Nephron (organoid): ENCODE results near the gene FBXO30.

Source experiments
- H3K27ac Mint-ChIP-seq, 3 experiments: 2 replicates each; pipeline ENCODE4 v1.8.0; 2020; ENCODE audit warnings: mixed read lengths in 3 of 3, mild to moderate bottlenecking in 2 of 3, moderate library complexity in 1 of 3
- H3K27me3 Mint-ChIP-seq: 2 replicates; pipeline ENCODE4 v1.8.0; 2021; ENCODE audit warnings: low read depth, mild to moderate bottlenecking, moderate library complexity, mixed read lengths
- H3K36me3 Mint-ChIP-seq: 2 replicates; pipeline ENCODE4 v1.8.0; 2020; ENCODE audit warnings: low read depth, mixed read lengths
- H3K4me1 Mint-ChIP-seq: 2 replicates; pipeline ENCODE4 v1.8.0; 2020; ENCODE audit warnings: mixed read lengths
- H3K4me3 Mint-ChIP-seq, 3 experiments: 2 replicates each; pipeline ENCODE4 v1.8.0; 2020; ENCODE audit warnings: mild to moderate bottlenecking in 3 of 3, mixed read lengths in 3 of 3, moderate library complexity in 2 of 3
- H3K9me3 Mint-ChIP-seq: 2 replicates; pipeline ENCODE4 v1.8.0; 2020; ENCODE audit warnings: mixed read lengths
- CTCF ChIP-seq, 3 experiments: fragments of 200-600 bp; sonication (generic); IDR thresholded peaks; one replicate each; pipeline ENCODE4 v1.5.0; 2021; ENCODE audit warnings: antibody characterized with exemption in 3 of 3; ENCODE audit not compliant: unreplicated experiment in 3 of 3

FBXO30 gene

GRCh38 chr6:145761584-145761983, 53.0 kb downstream of the FBXO30 start:
- Mint-ChIP-seq H3K4me1 (no peaks in the 10 kb centered on the region), H3K36me3 (no peaks in the 10 kb centered on the region), H3K4me3 (no peak overlapping the region), H3K27me3 (no peaks in the 10 kb centered on the region), H3K9me3 (no peaks in the 10 kb centered on the region), H3K27ac (no peak overlapping the region)
- no peak for TF ChIP-seq CTCF (IDR thresholded peaks at IDR 0.05; ENCODE audit: unreplicated experiment in 3 of 3)

- TF ChIP-seq CTCF (IDR thresholded peaks at IDR 0.05; ENCODE audit: unreplicated experiment in 3 of 3), result no peak
- H3K4me1 Mint-ChIP-seq, result no peaks in the 10 kb centered on the region
- H3K27ac Mint-ChIP-seq, result no peak overlapping the region
- H3K4me3 Mint-ChIP-seq, result no peak overlapping the region
- no peaks in the 10 kb centered on the region for H3K9me3 Mint-ChIP-seq
- H3K27me3 Mint-ChIP-seq, result no peaks in the 10 kb centered on the region
- no peaks in the 10 kb centered on the region for H3K36me3 Mint-ChIP-seq
Measured at GRCh38 chr6:145758113-145758512, 56.5 kb downstream of the FBXO30 start.

DNA sequence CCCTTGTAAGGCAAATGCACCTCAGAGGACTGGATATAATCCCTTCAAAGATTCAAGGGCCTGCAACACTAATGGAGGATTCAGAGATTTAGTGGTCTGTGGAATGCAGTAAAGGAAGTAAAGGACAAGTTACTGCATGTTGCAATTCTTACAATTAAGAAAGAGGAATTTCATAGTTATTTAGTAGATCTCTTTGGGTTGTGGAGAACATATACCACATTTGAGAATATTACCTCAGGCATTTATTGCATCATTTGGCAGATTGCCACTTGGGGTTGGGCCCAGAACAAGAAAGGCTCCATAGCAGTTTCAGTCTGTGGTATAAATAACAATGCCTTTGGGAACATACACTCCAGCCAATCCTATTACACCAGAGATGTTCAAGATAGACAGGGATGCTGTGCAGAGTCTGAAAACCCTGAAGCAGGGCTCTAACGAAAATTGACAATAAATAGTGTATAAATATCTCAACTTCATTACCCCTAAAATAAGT, 58.4 kb downstream of the FBXO30 start:
- Mint-ChIP-seq H3K4me1 (no peaks in the 10 kb centered on the region), H3K27ac (no peak overlapping the region), H3K27me3 (no peaks in the 10 kb centered on the region), H3K4me3 (no peak overlapping the region), H3K36me3 (no peaks in the 10 kb centered on the region), H3K9me3 (no peaks in the 10 kb centered on the region)
- no peak for TF ChIP-seq CTCF (IDR thresholded peaks at IDR 0.05; ENCODE audit: unreplicated experiment in 3 of 3)

GRCh38 chr6:145755682-145756081, 58.9 kb downstream of the FBXO30 start:
- no peak overlapping the region for H3K27ac Mint-ChIP-seq
- H3K36me3 Mint-ChIP-seq, result no peaks in the 10 kb centered on the region
- TF ChIP-seq CTCF (IDR thresholded peaks at IDR 0.05; ENCODE audit: unreplicated experiment in 3 of 3), result no peak
- H3K4me3 Mint-ChIP-seq, result no peak overlapping the region
- H3K4me1 Mint-ChIP-seq, result no peaks in the 10 kb centered on the region
- H3K9me3 Mint-ChIP-seq, result no peaks in the 10 kb centered on the region
- no peaks in the 10 kb centered on the region for H3K27me3 Mint-ChIP-seq

- no peaks in the 10 kb centered on the region for H3K27me3 Mint-ChIP-seq
- H3K9me3 Mint-ChIP-seq, result no peaks in the 10 kb centered on the region
- no peak overlapping the region for H3K4me3 Mint-ChIP-seq
- no peak for TF ChIP-seq CTCF (IDR thresholded peaks at IDR 0.05; ENCODE audit: unreplicated experiment in 3 of 3)
- no peaks in the 10 kb centered on the region for H3K36me3 Mint-ChIP-seq
- no peak overlapping the region for H3K27ac Mint-ChIP-seq
- no peaks in the 10 kb centered on the region for H3K4me1 Mint-ChIP-seq
Measured at GRCh38 chr6:145752638-145753037, 62.0 kb downstream of the FBXO30 start.

DNA sequence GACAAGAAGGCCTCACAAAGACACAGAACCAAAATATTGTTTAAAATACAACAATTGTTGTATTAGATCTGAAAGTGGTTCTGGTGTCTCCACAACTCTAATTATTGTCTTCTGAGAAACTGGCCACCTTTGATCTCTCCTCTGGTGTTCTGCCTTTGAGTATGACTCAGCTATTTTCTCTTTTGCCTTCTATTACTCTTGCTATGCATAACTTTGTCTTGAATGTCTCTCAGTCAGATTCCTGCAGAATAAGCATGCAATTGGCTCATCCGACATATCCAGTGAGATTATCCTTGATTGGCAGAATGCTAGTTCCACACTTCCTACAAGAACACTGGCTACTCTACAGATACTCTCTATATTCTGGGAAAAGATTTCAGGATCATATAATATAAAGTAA, 65.0 kb downstream of the FBXO30 start:
- Mint-ChIP-seq H3K4me1 (no peaks in the 10 kb centered on the region), H3K27ac (no peak overlapping the region), H3K36me3 (no peaks in the 10 kb centered on the region), H3K9me3 (no peaks in the 10 kb centered on the region), H3K4me3 (no peak overlapping the region), H3K27me3 (no peaks in the 10 kb centered on the region)
- no peak for TF ChIP-seq CTCF (IDR thresholded peaks at IDR 0.05; ENCODE audit: unreplicated experiment in 3 of 3)
